H54 (cell line): Measurements from ENCODE around the gene MRGPRX3.
"Not testable (repeated sequence)": the region's sequence is repeated elsewhere in the genome, so short reads cannot be mapped to it uniquely, and the experiment has no call there.

ENCODE experiments used
- DNase-seq: peaks from one replicate; pipeline ENCODE4 v3.0.0; 2011; ENCODE audit warnings: low spot score, mixed read lengths; ENCODE audit not compliant: insufficient read length
- FAIRE-seq: peaks from 3 replicates; lab custom pipeline; 2011; peaks lifted over from hg19 to GRCh38; lab: Jason Lieb, UNC
- POLR2A ChIP-seq: IDR thresholded peaks from 2 replicates; pipeline ENCODE4 v1.6.1; 2011; ENCODE audit warnings: low read depth, mild to moderate bottlenecking, low read length

Gene MRGPRX3

DNA sequence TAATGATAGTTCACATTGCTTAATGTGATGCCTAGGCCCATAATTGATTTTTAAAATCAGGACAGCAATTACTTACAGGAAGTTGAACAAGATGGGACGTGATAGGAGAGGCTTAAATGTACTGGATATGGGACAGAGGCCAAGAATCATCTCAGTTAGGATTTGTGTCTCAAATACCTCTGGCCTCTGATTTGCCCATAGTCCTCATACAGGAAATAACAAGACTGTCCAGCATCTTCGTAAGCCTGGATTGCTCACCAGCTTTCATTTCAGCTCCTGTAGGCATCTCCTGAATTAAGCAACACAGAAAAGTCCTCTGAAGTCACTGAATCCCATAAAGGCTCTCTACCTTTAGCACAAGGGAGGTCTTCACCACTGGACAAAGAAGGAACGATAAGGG, at the start of gene MRGPRX3:
Gene MRGPRX3, plus strand, starts transcription at position 231 of the 400 bp plus-strand sequence. CDS start 4,632 bp downstream, outside the sequence.
- DNase-seq, result no peak
- TF ChIP-seq POLR2A, result no peak
- no peak for FAIRE-seq

DNA sequence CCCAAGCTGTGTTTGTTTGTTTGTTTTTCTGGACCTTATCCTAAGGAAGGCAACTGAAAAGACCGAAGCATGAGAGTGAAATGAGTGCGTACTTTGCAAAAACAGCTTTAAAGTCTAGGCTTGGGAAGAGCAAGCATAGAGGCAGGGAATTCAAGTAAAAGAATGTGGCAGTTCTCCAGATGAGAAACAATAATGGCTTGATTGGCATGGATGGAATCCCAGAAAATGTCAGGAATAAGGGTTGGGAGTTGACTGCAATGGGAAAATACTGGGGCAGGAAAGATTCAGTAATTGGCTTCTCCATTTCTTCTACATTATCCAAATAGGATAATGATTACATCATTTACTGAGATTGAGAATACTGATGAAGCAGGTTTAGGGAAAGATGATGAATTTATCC, 44.0 kb upstream of the MRGPRX3 start:
- no peak for TF ChIP-seq POLR2A
- FAIRE-seq (no peak), DNase-seq (no peak)

DNA sequence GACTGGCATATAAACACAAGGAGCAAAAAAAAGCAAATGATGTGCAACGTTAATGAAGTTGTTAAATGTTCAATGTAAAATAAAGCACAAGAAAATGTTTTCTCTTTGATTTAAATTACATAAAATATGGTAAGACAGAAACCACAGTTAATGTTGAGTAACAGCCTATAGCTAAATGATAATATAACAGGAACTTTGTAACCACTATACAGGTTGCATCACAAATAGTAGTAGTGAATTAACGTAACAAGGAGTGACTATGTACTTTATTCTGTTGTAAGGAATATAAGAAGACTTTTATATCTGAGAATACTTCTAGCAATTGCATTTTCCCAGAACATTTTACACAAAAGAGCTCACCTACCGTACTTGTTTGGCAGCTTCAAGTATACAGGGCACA, 43.4 kb upstream of the MRGPRX3 start:
- DNase-seq (no peak), FAIRE-seq (no peak)
- no peak for TF ChIP-seq POLR2A

DNA sequence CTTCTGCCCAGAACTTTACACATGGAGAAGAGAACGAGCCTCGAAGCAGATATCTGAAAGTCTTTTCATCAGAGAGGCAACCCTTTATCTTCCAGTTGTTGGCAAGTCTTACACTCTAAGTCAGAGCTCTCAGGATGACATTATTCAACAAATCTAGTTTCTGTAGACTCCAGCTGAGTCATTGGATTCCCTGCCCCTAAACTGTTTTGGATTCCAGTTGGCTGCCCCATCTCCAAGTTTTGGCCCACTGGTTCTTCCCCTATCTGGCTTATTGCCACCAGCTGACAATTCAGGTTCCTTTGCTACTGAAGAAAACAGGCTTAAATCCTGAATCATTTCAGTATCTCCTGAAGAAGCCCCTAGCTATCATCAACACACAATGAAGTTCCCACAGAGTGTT, 40.6 kb upstream of the MRGPRX3 start:
- DNase-seq (no peak), FAIRE-seq (no peak)
- TF ChIP-seq POLR2A, result no peak

DNA sequence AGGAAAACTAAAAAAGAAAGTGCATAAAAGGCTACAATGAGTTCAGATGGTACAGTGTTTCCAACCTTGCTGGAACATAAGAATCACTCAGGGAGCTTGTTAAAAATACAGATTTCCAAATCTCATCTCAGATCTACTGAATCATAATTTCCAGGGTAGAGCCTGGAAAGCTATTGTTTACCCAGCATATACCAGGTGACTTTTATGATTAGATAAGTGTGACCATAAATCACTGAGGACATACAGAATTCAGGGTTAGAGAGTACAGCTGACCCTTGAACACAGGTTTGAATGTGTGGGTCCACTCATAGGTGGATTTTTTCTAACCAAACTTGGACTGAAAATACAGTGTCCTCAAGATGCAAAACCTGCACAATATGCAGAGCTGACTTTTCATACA, 38.4 kb upstream of the MRGPRX3 start:
- TF ChIP-seq POLR2A, result no peak
- no peak for FAIRE-seq
- DNase-seq, result no peak

DNA sequence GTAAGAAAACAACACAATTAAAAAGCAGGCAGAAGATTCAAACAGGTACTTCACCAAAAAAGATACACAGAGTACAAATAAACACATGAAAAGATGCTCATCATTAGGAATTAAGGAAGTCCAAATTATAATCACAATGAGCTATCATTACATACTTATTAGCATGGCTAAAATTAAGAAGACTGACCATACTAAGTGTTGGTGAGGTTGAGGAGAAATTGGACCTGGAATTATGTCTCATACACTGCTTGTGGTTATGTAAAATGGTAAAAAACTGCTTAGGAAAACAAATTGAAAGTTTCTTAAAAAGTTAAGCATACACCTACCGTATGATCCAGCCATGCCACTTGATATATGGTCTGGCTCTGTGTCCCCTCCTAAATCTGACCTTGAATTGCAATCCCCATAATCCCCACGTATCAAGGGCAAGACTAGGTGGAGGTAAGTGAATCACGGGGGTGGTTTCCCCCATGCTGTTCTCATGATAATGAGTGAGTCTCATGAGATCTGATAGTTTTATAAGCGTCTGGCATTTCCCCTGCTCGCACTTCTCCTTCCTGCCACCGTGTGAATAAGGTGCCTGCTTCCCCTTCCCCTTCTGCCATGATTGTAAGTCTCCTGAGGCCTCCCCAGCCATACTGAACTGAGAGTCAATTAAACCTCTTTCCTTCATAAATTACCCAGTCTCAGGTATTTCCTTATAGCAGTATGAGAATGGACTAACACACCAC, 31.3 kb upstream of the MRGPRX3 start:
- no peak for FAIRE-seq
- TF ChIP-seq POLR2A, result no peak
- no peak for DNase-seq

DNA sequence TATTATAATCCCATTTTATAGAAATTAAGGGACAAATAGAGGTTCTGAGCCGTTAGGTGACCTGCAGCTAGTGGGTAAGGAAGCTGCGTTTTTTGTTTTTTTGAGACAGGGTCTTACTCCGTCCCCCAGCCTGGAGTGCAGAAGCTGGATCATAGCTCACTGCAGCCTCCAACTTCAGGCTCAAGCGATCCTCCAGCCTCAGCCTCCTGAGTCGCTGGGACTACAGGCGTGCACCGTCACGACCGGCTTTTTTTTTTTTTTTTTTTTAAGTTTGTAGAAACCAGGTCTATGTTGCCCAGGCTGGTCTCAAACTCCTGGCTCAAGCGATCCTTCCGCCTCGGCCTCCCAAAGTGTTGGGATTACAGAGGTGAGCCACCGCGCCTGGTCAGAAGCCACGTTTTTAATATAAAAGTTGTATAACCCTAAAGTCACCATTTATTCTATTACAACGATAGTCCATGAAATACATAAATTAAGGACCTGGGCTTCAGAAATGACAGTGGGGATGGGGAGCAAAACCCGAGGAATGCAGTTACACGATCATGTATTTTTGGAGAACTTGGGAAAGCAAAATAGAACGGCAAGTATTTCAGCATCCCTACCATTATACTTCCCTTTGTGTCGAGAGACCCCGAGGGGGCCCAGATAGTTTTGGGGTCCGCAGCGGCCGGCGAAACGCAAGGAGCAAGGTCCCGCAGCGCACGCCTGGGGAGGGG, 27.1 kb upstream of the MRGPRX3 start:
- no peak for DNase-seq
- TF ChIP-seq POLR2A, result no peak
- FAIRE-seq, result no peak

DNA sequence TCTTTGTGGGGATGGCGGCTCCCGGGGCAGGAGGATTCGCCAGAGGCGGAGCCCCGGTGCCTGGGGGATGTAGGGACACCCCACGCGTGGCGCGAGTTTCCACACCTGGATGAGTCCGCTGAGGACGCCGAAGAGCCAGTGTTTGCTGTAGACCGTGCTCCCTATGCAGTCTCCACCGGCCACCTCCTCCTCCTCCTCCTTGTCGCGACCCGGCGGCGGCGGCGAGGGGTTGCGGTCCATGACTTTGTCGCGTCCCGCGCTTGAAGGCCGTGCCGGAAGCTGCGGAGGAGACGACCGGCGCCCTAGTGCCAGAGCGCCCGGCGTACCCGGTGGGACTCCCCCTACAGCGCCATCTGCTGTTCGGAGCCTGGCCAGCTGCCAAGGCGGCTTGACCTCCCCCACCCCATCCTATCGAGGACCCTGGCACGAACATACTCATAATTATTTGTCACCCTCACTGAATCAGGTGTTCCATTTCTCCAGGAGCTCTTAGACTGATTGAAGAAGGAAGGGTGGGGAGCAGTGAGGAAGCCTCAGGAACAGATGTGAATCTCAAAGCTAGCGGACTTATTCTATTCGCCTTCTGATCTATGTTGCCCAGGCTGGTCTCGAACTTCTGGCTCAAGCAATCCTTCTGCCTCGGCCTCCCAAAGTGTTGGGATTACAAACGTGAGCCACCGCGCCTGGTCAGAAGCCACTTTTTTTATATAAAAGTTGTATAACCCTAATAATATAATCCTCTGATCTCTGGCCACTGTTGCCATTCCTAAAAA, 26.4 kb upstream of the MRGPRX3 start, which contains the start of gene SAAL1:
Gene SAAL1, minus strand, starts transcription at position 281 of the 773 bp plus-strand sequence. Its CDS starts 41 bp downstream, at position 240.
- FAIRE-seq, result no peak
- DNase-seq, result peak; percentile 84
- TF ChIP-seq POLR2A, result peak; percentile 87

DNA sequence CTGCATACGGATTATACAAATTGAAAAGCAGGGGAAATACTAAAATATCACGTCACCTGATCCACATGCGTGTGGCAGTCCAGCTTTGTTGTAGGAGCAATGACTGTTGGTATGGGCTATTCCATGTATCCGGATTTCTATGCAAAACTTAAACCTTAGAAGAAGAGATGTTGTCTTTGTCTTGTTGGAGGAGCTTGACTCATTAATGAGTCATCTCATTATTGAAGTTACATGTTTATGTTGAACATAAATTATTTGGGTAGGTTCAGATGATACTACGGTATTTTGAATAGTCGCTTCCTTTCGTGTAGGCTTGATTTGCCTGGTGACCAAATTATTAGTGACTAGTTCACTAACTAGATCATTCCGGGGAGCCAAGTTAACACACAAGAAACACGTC, 25.7 kb upstream of the MRGPRX3 start:
- DNase-seq (no peak), FAIRE-seq (no peak)

DNA sequence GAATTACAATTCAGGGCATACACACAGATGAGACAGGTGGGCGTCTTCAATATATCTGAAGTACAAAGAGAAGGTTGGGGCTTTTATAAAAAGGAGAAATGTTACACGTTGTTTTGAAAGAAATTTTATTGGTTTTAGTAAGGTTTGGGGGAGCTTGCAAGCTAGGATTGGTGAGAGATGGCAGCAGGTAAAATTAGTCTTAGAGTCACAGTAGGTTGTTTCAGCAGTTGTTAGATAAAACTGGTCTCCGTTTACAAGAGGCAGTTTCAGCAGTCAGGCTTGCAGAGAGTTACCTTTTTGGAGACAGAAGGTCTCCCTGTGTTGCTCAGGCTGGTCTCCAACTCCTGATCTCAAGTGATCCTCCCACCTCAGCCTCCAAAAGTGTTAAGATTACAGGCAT, 24.1 kb upstream of the MRGPRX3 start:
- no peak for FAIRE-seq
- DNase-seq, result no peak
- no peak for TF ChIP-seq POLR2A

More for the DNA sequence above, 25.7 kb upstream of the MRGPRX3 start:
- TF ChIP-seq POLR2A, result no peak

DNA sequence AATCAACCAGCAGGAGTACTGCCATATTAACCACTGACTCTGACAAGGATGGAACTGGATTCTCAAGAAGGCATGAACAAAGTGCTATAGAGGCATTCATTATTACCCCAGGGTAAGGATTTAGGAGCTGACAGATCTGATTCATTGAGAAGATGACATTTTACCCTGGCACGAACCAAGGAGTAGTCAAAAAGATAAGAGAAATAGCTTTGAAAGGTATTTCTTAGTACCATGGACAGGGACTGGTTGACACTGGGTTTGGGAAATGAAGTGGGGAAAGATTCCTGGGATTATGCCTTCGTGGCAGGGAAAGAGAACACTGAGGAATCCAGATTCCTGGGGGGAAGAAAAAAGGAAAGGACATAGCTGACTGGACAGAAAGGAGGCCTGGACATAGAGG, 21.4 kb upstream of the MRGPRX3 start:
- no peak for TF ChIP-seq POLR2A
- FAIRE-seq (no peak), DNase-seq (no peak)

DNA sequence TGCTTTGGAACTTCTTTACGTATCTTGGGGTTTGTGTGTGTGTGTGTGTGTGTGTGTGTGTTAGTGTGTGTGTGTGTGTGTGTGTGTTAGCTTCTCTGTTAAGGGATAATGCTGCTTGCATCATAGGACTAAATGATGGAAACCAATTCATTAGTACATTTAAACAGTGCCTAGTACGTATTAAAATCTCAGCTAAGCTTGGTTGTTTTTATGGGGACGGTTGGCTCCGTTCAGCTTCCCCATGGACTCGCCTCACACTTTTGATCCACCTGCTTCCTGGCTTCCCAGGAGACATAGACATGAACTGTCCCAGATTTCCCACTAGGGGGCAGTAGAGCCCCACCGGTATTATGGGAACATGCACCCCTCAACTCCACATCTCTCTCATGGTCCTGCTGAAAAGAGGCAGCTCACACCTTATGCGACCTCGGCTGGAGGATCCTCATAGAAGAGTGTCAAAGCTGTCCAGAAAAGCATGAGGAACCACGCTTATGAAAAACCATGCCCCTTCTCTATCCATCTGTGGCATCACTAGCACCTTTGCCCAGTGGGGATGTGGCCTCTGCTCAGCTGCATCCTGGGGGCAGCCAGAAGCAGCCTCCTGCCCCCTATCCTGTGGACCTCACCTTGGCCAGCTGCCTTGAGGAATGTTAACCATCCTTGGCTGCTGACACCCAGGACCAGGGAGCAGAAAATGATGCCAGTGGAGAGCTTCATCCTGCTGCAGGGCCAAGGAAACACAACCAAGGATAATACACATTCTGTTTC, 16.8 kb upstream of the MRGPRX3 start:
- FAIRE-seq, result no peak

DNA sequence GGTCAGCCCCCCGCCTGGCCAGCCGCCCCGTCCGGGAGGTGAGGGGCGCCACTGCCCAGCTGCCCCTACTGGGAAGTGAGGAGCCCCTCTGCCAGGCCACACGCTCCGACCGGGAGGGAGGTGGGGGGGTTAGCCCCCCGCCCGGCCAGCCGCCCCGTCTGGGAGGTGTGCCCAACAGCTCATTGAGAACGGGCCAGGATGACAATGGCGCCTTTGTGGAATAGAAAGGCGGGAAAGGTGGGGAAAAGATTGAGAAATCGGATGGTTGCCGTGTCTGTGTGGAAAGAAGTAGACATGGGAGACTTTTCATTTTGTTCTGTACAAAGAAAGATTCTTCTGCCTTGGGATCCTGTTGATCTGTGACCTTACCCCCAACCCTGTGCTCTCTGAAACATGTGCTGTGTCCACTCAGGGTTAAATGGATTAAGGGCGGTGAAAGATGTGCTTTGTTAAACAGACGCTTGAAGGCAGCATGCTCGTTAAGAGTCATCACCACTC, 11.0 kb upstream of the MRGPRX3 start:
- FAIRE-seq, result not testable (repeated sequence)

More for the DNA sequence above, 16.8 kb upstream of the MRGPRX3 start:
- peak; percentile 64 for DNase-seq
- TF ChIP-seq POLR2A, result no peak

DNA sequence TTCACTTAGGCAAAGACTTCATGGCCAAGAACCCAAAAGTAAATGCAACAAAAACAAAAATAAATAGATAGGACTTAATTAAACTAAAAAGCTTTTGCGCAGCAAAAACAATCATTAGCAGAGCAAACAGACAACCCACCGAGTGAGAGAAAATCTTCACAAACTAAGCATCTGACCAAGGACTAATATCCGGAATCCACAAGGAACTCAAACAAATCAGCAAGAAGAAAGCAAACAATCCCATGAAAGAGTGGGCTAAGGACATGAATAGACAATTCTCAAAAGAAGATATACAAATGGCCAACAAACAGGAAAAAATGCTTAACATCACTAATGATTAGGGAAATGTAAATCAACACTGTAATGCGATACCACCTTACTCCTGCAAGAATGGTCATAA, 1.3 kb upstream of the MRGPRX3 start:
- FAIRE-seq, DNase-seq: not testable (repeated sequence)

More for the DNA sequence above, 11.0 kb upstream of the MRGPRX3 start:
- DNase-seq, result not testable (repeated sequence)
